Caco-2 (cell line): Measurements from ENCODE around the gene PALS1. TPM values are rescaled to one million over a fixed set of nuclear protein-coding genes. Genes with fewer than 3 reads are reported as not detected.

Experiments used
- BruUV-seq: library from RNA; stranded (reverse); fragments of 400-500 nt; replicated peaks from 2 replicates; lab custom pipeline; 2021; lab: Mats Ljungman, UMichigan
- CTCF ChIA-PET: fragments of 300-600 bp; sonication (Branson Sonifier 250); formaldehyde crosslinking; loops from one replicate; lab custom pipeline; 2022; ENCODE audit warnings: antibody characterized with exemption; lab: Charles Lee
- POLR2A ChIA-PET: fragments of 300-600 bp; sonication (Branson Sonifier 250); formaldehyde crosslinking; loops from one replicate; lab custom pipeline; 2022; ENCODE audit warnings: antibody characterized with exemption; lab: Charles Lee
- DNase-seq, 2 experiments: peaks; one replicate each; pipeline versions ENCODE4 v3.0.0 to v3.0.0-alpha.2; 2020 to 2022
- H3K27me3 ChIP-seq: replicated peaks from 2 replicates; pipeline ENCODE4 v1.6.0; 2011; ENCODE audit warnings: low read length; ENCODE audit not compliant: control insufficient read depth, insufficient read depth
- H3K36me3 ChIP-seq: 2 replicates; pipeline ENCODE4 v1.5.1; 2011; ENCODE audit warnings: low read length; ENCODE audit not compliant: control insufficient read depth, insufficient read depth
- H3K4me1 ChIP-seq: fragments of 250-450 bp; sonication (Bioruptor Pico); 2 replicates; pipeline ENCODE4 v1.5.1; 2020; ENCODE audit warnings: mild to moderate bottlenecking
- H3K4me3 ChIP-seq: 2 replicates; pipeline ENCODE4 v1.5.1; 2011; ENCODE audit warnings: low read depth, mild to moderate bottlenecking, control low read depth, low read length
- H3K9me3 ChIP-seq: fragments of 250-450 bp; sonication (Bioruptor Pico); 2 replicates; pipeline ENCODE4 v1.5.1; 2020; ENCODE audit warnings: mild to moderate bottlenecking, moderate library complexity
- H3K27ac Mint-ChIP-seq: one replicate; pipeline ENCODE4 v1.8.0; 2022; ENCODE audit warnings: mixed read lengths; ENCODE audit not compliant: unreplicated experiment
- H3K27me3 Mint-ChIP-seq: one replicate; pipeline ENCODE4 v1.8.0; 2022; ENCODE audit warnings: mixed read lengths; ENCODE audit not compliant: insufficient read depth, unreplicated experiment
- H3K36me3 Mint-ChIP-seq: one replicate; pipeline ENCODE4 v1.8.0; 2022; ENCODE audit warnings: mild to moderate bottlenecking, mixed read lengths; ENCODE audit not compliant: insufficient read depth, unreplicated experiment
- H3K4me1 Mint-ChIP-seq: one replicate; pipeline ENCODE4 v1.8.0; 2022; ENCODE audit warnings: low read depth, mixed read lengths; ENCODE audit not compliant: unreplicated experiment
- H3K4me3 Mint-ChIP-seq: one replicate; pipeline ENCODE4 v1.8.0; 2022; ENCODE audit warnings: mild to moderate bottlenecking, moderate library complexity, mixed read lengths; ENCODE audit not compliant: unreplicated experiment
- H3K9me3 Mint-ChIP-seq: one replicate; pipeline ENCODE4 v1.8.0; 2022; ENCODE audit warnings: mixed read lengths; ENCODE audit not compliant: unreplicated experiment
- intact Hi-C: fragments of 100-400 bp; cut with micrococcal nuclease; formaldehyde crosslinking; loops from one replicate; pipeline ENCODE4 v1.10.0; 2022; ENCODE audit not compliant: unreplicated experiment
- total RNA-seq: library from RNA; stranded (reverse); gene quantifications from 2 replicates; pipeline ENCODE4 v1.2.3, GENCODE V29; 2022
- TF ChIP-seq, protein P1 (sequence below), 2 experiments: fragments of 200-600 bp in 1 of 2; IDR thresholded peaks; 1 replicate in 1 of 2; 2 replicates in 1 of 2; pipeline versions ENCODE4 v1.5.1 to v1.8.0; 2011 to 2022; ENCODE audit warnings: antibody characterized with exemption in 1 of 2, control low read depth in 1 of 2, inconsistent platforms in 1 of 2, low read depth in 1 of 2, low read length in 1 of 2, mild to moderate bottlenecking in 1 of 2, moderate library complexity in 1 of 2; ENCODE audit not compliant: insufficient read depth in 1 of 2, severe bottlenecking in 1 of 2, unreplicated experiment in 1 of 2

PALS1 gene
- total RNA-seq, 1 experiment from 2014 or later, result 47.1 TPM

DNA sequence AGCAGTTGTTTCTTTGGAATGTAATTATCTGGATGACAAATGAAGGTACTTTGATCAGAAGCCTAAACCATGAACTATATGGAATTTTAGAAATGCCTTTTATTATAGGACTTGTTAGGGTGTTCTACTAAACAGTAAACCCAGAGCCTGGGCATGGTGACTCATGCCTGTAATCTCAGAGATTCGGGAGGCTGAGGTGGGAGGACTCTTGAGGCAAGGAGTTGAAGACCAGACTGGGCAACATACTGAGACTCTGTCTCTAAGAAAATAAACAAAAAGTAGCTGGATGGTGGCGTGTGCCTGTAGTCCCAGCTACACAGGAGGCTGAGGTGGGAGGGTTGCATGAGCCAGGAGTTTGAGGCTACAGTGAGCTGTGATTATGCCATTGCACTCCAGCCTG lies 23.9 kb downstream of the PALS1 start:
- BruUV-seq, result no TSS peak
- H3K9me3 Mint-ChIP-seq, result no peaks in the 10 kb centered on the region
- POLR2A ChIA-PET, result interaction anchor here (0.7 kb wide), 2 partner anchors 24 to 1539 kb away, joined by 3 read pairs; partner anchors contain the start of gene PALS1
- no peaks in the 10 kb centered on the region for H3K27me3 Mint-ChIP-seq
- TF ChIP-seq, protein P1, sequence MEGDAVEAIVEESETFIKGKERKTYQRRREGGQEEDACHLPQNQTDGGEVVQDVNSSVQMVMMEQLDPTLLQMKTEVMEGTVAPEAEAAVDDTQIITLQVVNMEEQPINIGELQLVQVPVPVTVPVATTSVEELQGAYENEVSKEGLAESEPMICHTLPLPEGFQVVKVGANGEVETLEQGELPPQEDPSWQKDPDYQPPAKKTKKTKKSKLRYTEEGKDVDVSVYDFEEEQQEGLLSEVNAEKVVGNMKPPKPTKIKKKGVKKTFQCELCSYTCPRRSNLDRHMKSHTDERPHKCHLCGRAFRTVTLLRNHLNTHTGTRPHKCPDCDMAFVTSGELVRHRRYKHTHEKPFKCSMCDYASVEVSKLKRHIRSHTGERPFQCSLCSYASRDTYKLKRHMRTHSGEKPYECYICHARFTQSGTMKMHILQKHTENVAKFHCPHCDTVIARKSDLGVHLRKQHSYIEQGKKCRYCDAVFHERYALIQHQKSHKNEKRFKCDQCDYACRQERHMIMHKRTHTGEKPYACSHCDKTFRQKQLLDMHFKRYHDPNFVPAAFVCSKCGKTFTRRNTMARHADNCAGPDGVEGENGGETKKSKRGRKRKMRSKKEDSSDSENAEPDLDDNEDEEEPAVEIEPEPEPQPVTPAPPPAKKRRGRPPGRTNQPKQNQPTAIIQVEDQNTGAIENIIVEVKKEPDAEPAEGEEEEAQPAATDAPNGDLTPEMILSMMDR (IDR thresholded peaks at IDR 0.05; ENCODE audit: insufficient read depth in 1 of 2, low read depth in 1 of 2, low read length in 1 of 2, severe bottlenecking in 1 of 2, unreplicated experiment in 1 of 2), result no peak
- Histone ChIP-seq H3K27me3 (no peaks in the 10 kb centered on the region), H3K4me3 (no peak overlapping the region), H3K4me1 (peaks cover 60% of the 10 kb centered on the region), H3K9me3 (no peaks in the 10 kb centered on the region), H3K36me3 (no peaks in the 10 kb centered on the region)
- peak; percentile 29 to 69 for DNase-seq
- H3K4me1 Mint-ChIP-seq, result peaks cover 63% of the 10 kb centered on the region
- no peak overlapping the region for H3K4me3 Mint-ChIP-seq
- intact Hi-C loops, result no loop called here
- H3K36me3 Mint-ChIP-seq, result peaks cover 11% of the 10 kb centered on the region
- CTCF ChIA-PET, result interaction anchor here (0.8 kb wide), 1 partner anchor 95 kb away, joined by 3 read pairs; the partner anchor contains the start of gene ATP6V1D
- no peak overlapping the region for H3K27ac Mint-ChIP-seq

DNA sequence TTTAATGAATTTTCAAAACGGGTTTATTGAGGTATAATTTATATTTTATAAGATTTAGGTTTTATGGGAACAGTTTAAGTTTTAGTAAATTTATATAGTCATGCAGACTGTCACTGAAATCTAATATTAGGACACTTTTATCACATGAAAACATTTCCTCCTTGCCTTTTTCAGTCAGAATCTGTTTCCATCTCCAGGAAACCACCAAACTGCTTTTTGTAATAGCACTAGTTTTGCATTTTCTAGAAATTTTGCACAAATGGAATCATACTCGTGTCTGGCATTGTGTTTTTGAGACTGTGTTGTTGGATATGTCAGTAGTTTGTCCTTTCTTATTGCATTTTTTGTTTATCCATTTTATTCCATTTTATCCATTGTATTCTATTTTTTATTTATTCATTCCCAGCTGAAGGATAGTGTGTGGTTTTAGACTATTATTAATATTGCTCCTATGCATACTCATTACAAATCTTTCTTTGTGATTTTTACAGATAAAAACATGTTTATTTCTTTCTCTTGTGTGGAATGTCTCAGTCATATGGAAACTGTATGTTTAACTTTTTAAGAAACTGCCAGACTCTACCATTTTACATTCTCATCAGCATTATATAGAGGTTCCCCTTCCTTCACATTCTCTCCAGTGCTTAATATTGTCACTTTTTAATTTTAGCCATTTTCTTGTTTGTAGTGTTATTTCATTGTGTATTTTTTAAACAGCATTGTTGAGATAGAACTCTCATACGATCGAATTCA lies 26.5 kb downstream of the PALS1 start:
- Mint-ChIP-seq H3K27ac (no peak overlapping the region), H3K27me3 (no peaks in the 10 kb centered on the region), H3K4me3 (no peak overlapping the region), H3K9me3 (no peaks in the 10 kb centered on the region), H3K4me1 (peaks cover 64% of the 10 kb centered on the region), H3K36me3 (peaks cover 18% of the 10 kb centered on the region)
- ChIA-PET CTCF (no interaction called here), POLR2A (no interaction called here)
- no peaks in the 10 kb centered on the region for H3K9me3 ChIP-seq
- no TSS peak for BruUV-seq
- TF ChIP-seq, protein P1 (IDR thresholded peaks at IDR 0.05; ENCODE audit: insufficient read depth in 1 of 2, low read depth in 1 of 2, low read length in 1 of 2, severe bottlenecking in 1 of 2, unreplicated experiment in 1 of 2), result no peak
- peaks cover 2% of the 10 kb centered on the region for H3K36me3 ChIP-seq
- DNase-seq, result no peak
- H3K4me3 ChIP-seq, result no peak overlapping the region
- no peaks in the 10 kb centered on the region for H3K27me3 ChIP-seq
- intact Hi-C loops, result no loop called here
- H3K4me1 ChIP-seq, result peaks cover 66% of the 10 kb centered on the region

DNA sequence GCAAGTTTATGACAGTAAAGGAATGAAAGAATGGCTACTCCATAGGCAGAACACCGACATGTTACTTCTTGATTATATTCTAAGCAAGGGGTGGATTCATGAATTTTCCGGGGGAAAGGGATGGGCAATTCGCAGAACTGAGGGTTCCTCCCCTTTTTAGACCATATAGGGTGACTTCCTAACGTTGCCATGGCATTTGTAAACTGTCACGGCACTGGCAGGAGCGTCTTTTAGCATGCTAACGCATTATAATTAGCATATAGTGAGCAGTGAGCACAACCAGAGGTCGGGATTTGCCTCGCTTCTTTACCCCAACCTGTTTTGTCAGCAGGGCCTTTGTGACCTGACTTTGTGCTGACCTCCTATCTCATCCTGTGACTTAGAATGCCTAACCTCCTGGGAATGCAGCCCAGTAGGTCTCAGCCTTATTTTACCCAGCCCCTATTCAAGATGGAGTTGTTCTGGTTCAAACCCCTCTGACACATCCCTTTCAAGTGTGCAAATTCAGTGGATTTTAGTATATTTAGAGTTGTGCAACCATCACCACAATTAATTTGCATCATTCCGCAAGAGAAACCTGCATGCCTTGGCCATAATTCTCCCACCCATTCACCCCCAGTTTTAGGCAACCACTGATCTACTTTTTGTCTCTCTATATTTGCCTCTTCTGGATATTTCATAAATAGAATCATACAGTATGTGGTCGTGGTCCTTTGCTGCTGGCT lies 27.4 kb downstream of the PALS1 start:
- peak overlapping the region; percentile 18 for H3K4me3 Mint-ChIP-seq
- POLR2A ChIA-PET, result no interaction called here
- no peaks in the 10 kb centered on the region for H3K9me3 Mint-ChIP-seq
- H3K9me3 ChIP-seq, result no peaks in the 10 kb centered on the region
- H3K36me3 Mint-ChIP-seq, result peaks cover 24% of the 10 kb centered on the region
- BruUV-seq, result no TSS peak
- peak overlapping the region; percentile 89 for H3K27ac Mint-ChIP-seq
- H3K27me3 Mint-ChIP-seq, result no peaks in the 10 kb centered on the region
- H3K36me3 ChIP-seq, result peaks cover 2% of the 10 kb centered on the region
- no peak overlapping the region for H3K4me3 ChIP-seq
- peaks cover 58% of the 10 kb centered on the region for H3K4me1 ChIP-seq
- peaks cover 55% of the 10 kb centered on the region for H3K4me1 Mint-ChIP-seq
- TF ChIP-seq, protein P1 (IDR thresholded peaks at IDR 0.05; ENCODE audit: insufficient read depth in 1 of 2, low read depth in 1 of 2, low read length in 1 of 2, severe bottlenecking in 1 of 2, unreplicated experiment in 1 of 2), result no peak
- no peaks in the 10 kb centered on the region for H3K27me3 ChIP-seq
- CTCF ChIA-PET, result no interaction called here
- intact Hi-C loops, result loop anchor here (1.0 kb wide), 1 partner anchor 27 kb away; the partner anchor contains the start of gene PALS1
- no peak for DNase-seq
